Measurements from ENCODE around the gene TCF7L2. TPM values are rescaled to one million over a fixed set of nuclear protein-coding genes. Genes with fewer than 3 reads are reported as not detected.
A peak's percentile ranks its signal among the peaks of the same experiment; 100 is the strongest.

The TCF7L2 gene
- total and polyA plus RNA-seq, 9 of the 15 experiments (the other 6 are each of a cell fraction or from before 2014, with no cell fraction given): 0.32 to 2.8 (median 0.92) TPM

DNA sequence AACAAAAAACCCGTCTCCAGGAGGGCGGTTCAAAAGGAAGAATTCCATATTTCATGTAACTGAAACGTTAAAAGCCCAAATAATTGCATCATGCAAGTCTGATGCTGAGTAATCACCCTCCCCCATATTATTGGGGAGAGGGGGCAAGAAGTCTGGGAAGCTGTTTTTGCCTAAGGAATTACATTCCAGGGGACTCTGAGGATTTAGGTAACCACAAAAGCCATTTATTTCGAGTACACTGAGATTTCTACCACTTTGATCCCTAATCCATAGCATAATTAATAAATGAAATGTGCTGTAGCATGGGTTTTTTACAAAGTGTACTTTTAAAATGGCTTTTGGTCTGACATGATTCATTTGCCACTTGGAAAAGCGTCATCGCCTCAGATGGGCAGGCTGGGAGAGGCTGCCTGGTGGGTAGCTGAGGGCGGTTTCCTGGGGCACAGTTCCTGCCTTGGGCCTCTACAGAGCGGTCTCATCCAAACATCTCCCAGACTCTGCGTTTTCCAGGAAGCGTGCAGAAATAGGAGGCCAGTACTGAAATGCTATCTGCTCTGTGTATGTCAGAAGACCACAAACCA lies 106.5 kb downstream of the TCF7L2 start:
- H3K36me3 ChIP-seq (ENCODE audit: control insufficient read depth, insufficient read depth, low read length): no peaks in the 10 kb centered on the region; the same call in 2 of the 3 replicates
- H3K27me3 ChIP-seq (ENCODE audit: control insufficient read depth in 2 of 2, insufficient read depth in 2 of 2, low read length in 2 of 2): peaks cover 0 to 5% of the 10 kb centered on the region in 2 experiments; a peak in 3 of 5 replicates
- ChIA-PET POLR2A (no interaction called here), CTCF (ENCODE audit: low intra/inter-chr PET ratio) (no interaction called here)
- H3K4me2 ChIP-seq (ENCODE audit: insufficient read depth, low read length): no peak overlapping the region
- no peak for FAIRE-seq
- H4K20me1 ChIP-seq (replicated peaks; ENCODE audit: control insufficient read depth, insufficient read depth, low read length): no peaks in the 10 kb centered on the region
- H2AFZ ChIP-seq (ENCODE audit: low read depth, low read length): no peak overlapping the region
- no TSS peak for BruUV-seq (replicated peaks)
- no peak overlapping the region for H3K4me3 ChIP-seq
- no peaks in the 10 kb centered on the region for H3K9me1 ChIP-seq (ENCODE audit: control insufficient read depth, insufficient read depth, low read length)
- no peaks in the 10 kb centered on the region for H3K79me2 ChIP-seq (ENCODE audit: control insufficient read depth, insufficient read depth, low read length)
- ATAC-seq: no peak
- in situ Hi-C loops (cut with MboI): no loop called here
- H3K4me1 ChIP-seq (replicated peaks in 1 of 2; ENCODE audit: control insufficient read depth in 2 of 2, insufficient read depth in 2 of 2, low read length in 2 of 2): peaks cover 8 to 35% of the 10 kb centered on the region in 2 experiments; a peak in 4 of 5 replicates
- H3K27ac ChIP-seq (ENCODE audit: extremely low read depth, low read depth, low read length): no peak overlapping the region
- intact Hi-C loops (cut with micrococcal nuclease): no loop called here
- H3K9me3 ChIP-seq (replicated peaks; ENCODE audit: control insufficient read depth, insufficient read depth, low read depth, low read length): no peaks in the 10 kb centered on the region
- DNase-seq (ENCODE audit: extremely low read depth in 1 of 4, low spot score in 3 of 4): no peak
- WGBS (ENCODE audit: insufficient coverage, low coverage, missing lambda C conversion rate): 59% methylated on average over 10 of the region's 10 CpGs
- no peak overlapping the region for H3K9ac ChIP-seq (ENCODE audit: insufficient read depth in 1 of 2, low read depth in 2 of 2, low read length in 2 of 2)
- TF ChIP-seq RBFOX2 (IDR thresholded peaks at IDR 0.05; ENCODE audit: low read depth, low read length) (no peak), CHD1 (IDR thresholded peaks at IDR 0.05; ENCODE audit: low read length) (no peak), HLTF (IDR thresholded peaks at IDR 0.05) (no peak), RBM15 (IDR thresholded peaks at IDR 0.05; ENCODE audit: insufficient read depth, low read length) (no peak), CEBPG (CRISPR knock-in tag; IDR thresholded peaks at IDR 0.05) (no peak), CEBPG (tag; conservative IDR thresholded peaks at IDR 0.05 in 1 of 2, IDR thresholded peaks at IDR 0.05 in 1 of 2) (peak; percentile 42 to 79), ZNF830 (CRISPR knock-in tag; IDR thresholded peaks at IDR 0.05) (no peak), SAFB2 (IDR thresholded peaks at IDR 0.05; ENCODE audit: borderline replicate concordance, low read depth, low read length, severe bottlenecking) (no peak), ZNF584 (CRISPR knock-in tag; IDR thresholded peaks at IDR 0.05; ENCODE audit: low read depth) (no peak), ZNF778 (CRISPR knock-in tag; IDR thresholded peaks at IDR 0.05) (no peak), FOXK2 (conservative IDR thresholded peaks at IDR 0.05 in 1 of 2, IDR thresholded peaks at IDR 0.05 in 1 of 2; ENCODE audit: low read depth in 2 of 2) (no peak), ELF2 (CRISPR knock-in tag; IDR thresholded peaks at IDR 0.05) (no peak)
- TF ChIP-seq, protein P1, sequence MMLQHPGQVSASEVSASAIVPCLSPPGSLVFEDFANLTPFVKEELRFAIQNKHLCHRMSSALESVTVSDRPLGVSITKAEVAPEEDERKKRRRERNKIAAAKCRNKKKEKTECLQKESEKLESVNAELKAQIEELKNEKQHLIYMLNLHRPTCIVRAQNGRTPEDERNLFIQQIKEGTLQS (IDR thresholded peaks at IDR 0.05): peak; percentile 78
- TF ChIP-seq, protein P1 (CRISPR knock-in tag; conservative IDR thresholded peaks at IDR 0.05): no peak
- TF ChIP-seq, protein P2, sequence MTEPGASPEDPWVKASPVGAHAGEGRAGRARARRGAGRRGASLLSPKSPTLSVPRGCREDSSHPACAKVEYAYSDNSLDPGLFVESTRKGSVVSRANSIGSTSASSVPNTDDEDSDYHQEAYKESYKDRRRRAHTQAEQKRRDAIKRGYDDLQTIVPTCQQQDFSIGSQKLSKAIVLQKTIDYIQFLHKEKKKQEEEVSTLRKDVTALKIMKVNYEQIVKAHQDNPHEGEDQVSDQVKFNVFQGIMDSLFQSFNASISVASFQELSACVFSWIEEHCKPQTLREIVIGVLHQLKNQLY (CRISPR knock-in tag; conservative IDR thresholded peaks at IDR 0.05): no peak
- TF ChIP-seq, protein P3, sequence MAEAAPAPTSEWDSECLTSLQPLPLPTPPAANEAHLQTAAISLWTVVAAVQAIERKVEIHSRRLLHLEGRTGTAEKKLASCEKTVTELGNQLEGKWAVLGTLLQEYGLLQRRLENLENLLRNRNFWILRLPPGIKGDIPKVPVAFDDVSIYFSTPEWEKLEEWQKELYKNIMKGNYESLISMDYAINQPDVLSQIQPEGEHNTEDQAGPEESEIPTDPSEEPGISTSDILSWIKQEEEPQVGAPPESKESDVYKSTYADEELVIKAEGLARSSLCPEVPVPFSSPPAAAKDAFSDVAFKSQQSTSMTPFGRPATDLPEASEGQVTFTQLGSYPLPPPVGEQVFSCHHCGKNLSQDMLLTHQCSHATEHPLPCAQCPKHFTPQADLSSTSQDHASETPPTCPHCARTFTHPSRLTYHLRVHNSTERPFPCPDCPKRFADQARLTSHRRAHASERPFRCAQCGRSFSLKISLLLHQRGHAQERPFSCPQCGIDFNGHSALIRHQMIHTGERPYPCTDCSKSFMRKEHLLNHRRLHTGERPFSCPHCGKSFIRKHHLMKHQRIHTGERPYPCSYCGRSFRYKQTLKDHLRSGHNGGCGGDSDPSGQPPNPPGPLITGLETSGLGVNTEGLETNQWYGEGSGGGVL (CRISPR knock-in tag; IDR thresholded peaks at IDR 0.05): no peak
- TF ChIP-seq, protein P4, sequence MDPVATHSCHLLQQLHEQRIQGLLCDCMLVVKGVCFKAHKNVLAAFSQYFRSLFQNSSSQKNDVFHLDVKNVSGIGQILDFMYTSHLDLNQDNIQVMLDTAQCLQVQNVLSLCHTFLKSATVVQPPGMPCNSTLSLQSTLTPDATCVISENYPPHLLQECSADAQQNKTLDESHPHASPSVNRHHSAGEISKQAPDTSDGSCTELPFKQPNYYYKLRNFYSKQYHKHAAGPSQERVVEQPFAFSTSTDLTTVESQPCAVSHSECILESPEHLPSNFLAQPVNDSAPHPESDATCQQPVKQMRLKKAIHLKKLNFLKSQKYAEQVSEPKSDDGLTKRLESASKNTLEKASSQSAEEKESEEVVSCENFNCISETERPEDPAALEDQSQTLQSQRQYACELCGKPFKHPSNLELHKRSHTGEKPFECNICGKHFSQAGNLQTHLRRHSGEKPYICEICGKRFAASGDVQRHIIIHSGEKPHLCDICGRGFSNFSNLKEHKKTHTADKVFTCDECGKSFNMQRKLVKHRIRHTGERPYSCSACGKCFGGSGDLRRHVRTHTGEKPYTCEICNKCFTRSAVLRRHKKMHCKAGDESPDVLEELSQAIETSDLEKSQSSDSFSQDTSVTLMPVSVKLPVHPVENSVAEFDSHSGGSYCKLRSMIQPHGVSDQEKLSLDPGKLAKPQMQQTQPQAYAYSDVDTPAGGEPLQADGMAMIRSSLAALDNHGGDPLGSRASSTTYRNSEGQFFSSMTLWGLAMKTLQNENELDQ (CRISPR knock-in tag; IDR thresholded peaks at IDR 0.05; ENCODE audit: borderline replicate concordance): no peak
